SK-N-SH treated with all-trans-retinoic acid at 6 μM for 48 hours (cell line): ENCODE measurements around the gene TNFRSF13B.

Experiments
- ATAC-seq: fragments of 200-7000 bp; cut with Tn5 transposase; 3 replicates; pipeline ENCODE4 v1.9.1; 2020; ENCODE audit warnings: mild to moderate bottlenecking, moderate library complexity
- ARNTL ChIP-seq: fragments of 450-650 bp; formaldehyde crosslinking; IDR thresholded peaks from 2 replicates; pipeline ENCODE4 v1.5.0; 2020; ENCODE audit warnings: low read depth, mild to moderate bottlenecking, moderate library complexity, borderline replicate concordance
- BACH2 ChIP-seq: fragments of 250-450 bp; sonication (Bioruptor Pico); IDR thresholded peaks from 2 replicates; pipeline ENCODE4 v1.9.0; 2021; ENCODE audit warnings: mild to moderate bottlenecking, borderline replicate concordance
- ESRRG ChIP-seq: fragments of 250-450 bp; sonication (Bioruptor Pico); IDR thresholded peaks from 2 replicates; pipeline ENCODE4 v1.6.1; 2021; ENCODE audit warnings: mild to moderate bottlenecking
- GLIS3 ChIP-seq: fragments of 250-450 bp; sonication (Bioruptor Pico); IDR thresholded peaks from 2 replicates; pipeline ENCODE4 v1.5.0; 2020; ENCODE audit warnings: mild to moderate bottlenecking, moderate library complexity
- ISL1 ChIP-seq: fragments of 250-450 bp; sonication (Bioruptor Pico); IDR thresholded peaks from 2 replicates; pipeline ENCODE4 v2.1.2; 2022; ENCODE audit warnings: mild to moderate bottlenecking, moderate library complexity
- OSR1 ChIP-seq: fragments of 250-450 bp; sonication (Bioruptor Pico); IDR thresholded peaks from 2 replicates; pipeline ENCODE4 v1.8.0; 2022; ENCODE audit warnings: moderate library complexity, mild to moderate bottlenecking, inconsistent platforms
- PPARA ChIP-seq: fragments of 250-450 bp; sonication (Bioruptor Pico); IDR thresholded peaks from 2 replicates; pipeline ENCODE4 v1.5.0; 2020; ENCODE audit warnings: mild to moderate bottlenecking, borderline replicate concordance
- RARB ChIP-seq: fragments of 250-450 bp; sonication (Bioruptor Pico); IDR thresholded peaks from 2 replicates; pipeline ENCODE4 v1.8.0; 2021; ENCODE audit warnings: mild to moderate bottlenecking, moderate library complexity
- SNAI2 ChIP-seq: fragments of 250-450 bp; sonication (Bioruptor Pico); IDR thresholded peaks from 2 replicates; pipeline ENCODE4 v1.5.0; 2020; ENCODE audit warnings: mild to moderate bottlenecking, moderate library complexity
- TCF4 ChIP-seq: fragments of 250-450 bp; sonication (Bioruptor Pico); IDR thresholded peaks from 2 replicates; pipeline ENCODE4 v1.8.0; 2021; ENCODE audit warnings: mild to moderate bottlenecking, moderate library complexity, borderline replicate concordance
- TOX ChIP-seq: fragments of 250-450 bp; sonication (Bioruptor Pico); IDR thresholded peaks from 2 replicates; pipeline ENCODE4 v1.8.0; 2021; ENCODE audit warnings: mild to moderate bottlenecking, moderate library complexity, borderline replicate concordance
- ZC3H10 ChIP-seq: fragments of 250-450 bp; sonication (Bioruptor Pico); IDR thresholded peaks from 2 replicates; pipeline ENCODE4 v1.5.1; 2021; ENCODE audit warnings: mild to moderate bottlenecking, moderate library complexity
- ZFP3 ChIP-seq: fragments of 250-450 bp; sonication (Bioruptor Pico); IDR thresholded peaks from 2 replicates; pipeline ENCODE4 v1.5.0; 2020; ENCODE audit warnings: mild to moderate bottlenecking, moderate library complexity
- ZNF565 ChIP-seq: fragments of 450-650 bp; formaldehyde crosslinking; conservative IDR thresholded peaks from 2 replicates; pipeline ENCODE4 v1.5.0; 2020; ENCODE audit warnings: low read depth, mild to moderate bottlenecking, moderate library complexity
- ZNF70 ChIP-seq: fragments of 450-650 bp; formaldehyde crosslinking; IDR thresholded peaks from 2 replicates; pipeline ENCODE4 v1.5.0; 2020; ENCODE audit warnings: mild to moderate bottlenecking, moderate library complexity
- ZNF8 ChIP-seq: fragments of 450-650 bp; formaldehyde crosslinking; IDR thresholded peaks from 2 replicates; pipeline ENCODE4 v1.5.0; 2020; ENCODE audit warnings: mild to moderate bottlenecking, moderate library complexity
- TF ChIP-seq, protein P1 (sequence below): fragments of 250-450 bp; sonication (Bioruptor Pico); IDR thresholded peaks from 2 replicates; pipeline ENCODE4 v1.5.0; 2020; ENCODE audit warnings: mild to moderate bottlenecking, moderate library complexity
- TF ChIP-seq, protein P2 (sequence below): fragments of 250-450 bp; sonication (Bioruptor Pico); IDR thresholded peaks from 2 replicates; pipeline ENCODE4 v1.8.0; 2020; ENCODE audit warnings: mild to moderate bottlenecking, moderate library complexity, borderline replicate concordance
- TF ChIP-seq, protein P3 (sequence below): fragments of 250-450 bp; sonication (Bioruptor Pico); IDR thresholded peaks from 2 replicates; pipeline ENCODE4 v1.5.1; 2020; ENCODE audit warnings: low read depth, mild to moderate bottlenecking, moderate library complexity
- TF ChIP-seq, protein P4 (sequence below): fragments of 250-450 bp; sonication (Bioruptor Pico); IDR thresholded peaks from 2 replicates; pipeline ENCODE4 v1.5.1; 2021; ENCODE audit warnings: mild to moderate bottlenecking, moderate library complexity

Gene TNFRSF13B

DNA sequence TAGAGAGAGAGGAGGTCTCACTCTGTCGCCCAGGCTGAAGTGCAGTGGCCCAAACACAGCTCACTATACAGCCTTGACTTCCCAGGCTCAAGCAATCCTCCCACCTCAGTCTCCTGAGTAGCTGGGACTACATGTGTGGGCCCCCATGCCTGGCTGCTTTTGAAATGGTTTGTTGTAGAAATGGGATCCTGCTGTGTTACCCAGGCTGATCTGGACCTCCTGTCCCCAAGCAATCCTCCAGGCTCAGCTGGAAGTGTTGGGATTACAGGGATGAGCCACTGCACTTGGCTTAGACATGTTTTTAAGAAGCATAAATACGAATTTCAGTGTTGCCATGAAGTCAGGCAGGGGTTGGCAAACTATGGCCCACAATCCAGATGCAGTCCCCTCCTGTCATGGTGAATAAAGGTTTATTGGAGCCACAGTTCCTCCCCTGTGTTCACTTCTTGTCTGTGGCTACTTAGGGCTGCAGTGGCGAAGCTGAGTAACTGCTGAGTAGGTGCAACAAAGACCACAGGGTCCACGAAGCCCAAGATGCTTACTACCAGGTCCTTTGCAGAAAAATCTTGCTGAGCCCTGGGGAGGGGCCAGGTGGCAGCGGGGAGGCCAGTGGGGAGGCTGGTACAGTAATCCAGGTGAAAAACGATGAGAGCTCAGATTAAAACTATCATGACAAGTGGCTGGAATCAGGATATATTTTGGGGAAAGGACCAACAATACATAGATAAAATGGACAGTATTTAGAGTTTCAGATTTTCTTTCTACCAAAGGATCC is 35.2 kb downstream of the TNFRSF13B start:
- TF ChIP-seq ZC3H10 (CRISPR knock-in tag) (no peak), PPARA (CRISPR knock-in tag) (no peak), ZNF70 (CRISPR knock-in tag) (no peak), ESRRG (CRISPR knock-in tag) (no peak), BACH2 (no peak), ZNF8 (no peak)
- TF ChIP-seq, protein P1, sequence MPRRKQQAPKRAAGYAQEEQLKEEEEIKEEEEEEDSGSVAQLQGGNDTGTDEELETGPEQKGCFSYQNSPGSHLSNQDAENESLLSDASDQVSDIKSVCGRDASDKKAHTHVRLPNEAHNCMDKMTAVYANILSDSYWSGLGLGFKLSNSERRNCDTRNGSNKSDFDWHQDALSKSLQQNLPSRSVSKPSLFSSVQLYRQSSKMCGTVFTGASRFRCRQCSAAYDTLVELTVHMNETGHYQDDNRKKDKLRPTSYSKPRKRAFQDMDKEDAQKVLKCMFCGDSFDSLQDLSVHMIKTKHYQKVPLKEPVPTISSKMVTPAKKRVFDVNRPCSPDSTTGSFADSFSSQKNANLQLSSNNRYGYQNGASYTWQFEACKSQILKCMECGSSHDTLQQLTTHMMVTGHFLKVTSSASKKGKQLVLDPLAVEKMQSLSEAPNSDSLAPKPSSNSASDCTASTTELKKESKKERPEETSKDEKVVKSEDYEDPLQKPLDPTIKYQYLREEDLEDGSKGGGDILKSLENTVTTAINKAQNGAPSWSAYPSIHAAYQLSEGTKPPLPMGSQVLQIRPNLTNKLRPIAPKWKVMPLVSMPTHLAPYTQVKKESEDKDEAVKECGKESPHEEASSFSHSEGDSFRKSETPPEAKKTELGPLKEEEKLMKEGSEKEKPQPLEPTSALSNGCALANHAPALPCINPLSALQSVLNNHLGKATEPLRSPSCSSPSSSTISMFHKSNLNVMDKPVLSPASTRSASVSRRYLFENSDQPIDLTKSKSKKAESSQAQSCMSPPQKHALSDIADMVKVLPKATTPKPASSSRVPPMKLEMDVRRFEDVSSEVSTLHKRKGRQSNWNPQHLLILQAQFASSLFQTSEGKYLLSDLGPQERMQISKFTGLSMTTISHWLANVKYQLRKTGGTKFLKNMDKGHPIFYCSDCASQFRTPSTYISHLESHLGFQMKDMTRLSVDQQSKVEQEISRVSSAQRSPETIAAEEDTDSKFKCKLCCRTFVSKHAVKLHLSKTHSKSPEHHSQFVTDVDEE: no peak
- TF ChIP-seq, protein P2, sequence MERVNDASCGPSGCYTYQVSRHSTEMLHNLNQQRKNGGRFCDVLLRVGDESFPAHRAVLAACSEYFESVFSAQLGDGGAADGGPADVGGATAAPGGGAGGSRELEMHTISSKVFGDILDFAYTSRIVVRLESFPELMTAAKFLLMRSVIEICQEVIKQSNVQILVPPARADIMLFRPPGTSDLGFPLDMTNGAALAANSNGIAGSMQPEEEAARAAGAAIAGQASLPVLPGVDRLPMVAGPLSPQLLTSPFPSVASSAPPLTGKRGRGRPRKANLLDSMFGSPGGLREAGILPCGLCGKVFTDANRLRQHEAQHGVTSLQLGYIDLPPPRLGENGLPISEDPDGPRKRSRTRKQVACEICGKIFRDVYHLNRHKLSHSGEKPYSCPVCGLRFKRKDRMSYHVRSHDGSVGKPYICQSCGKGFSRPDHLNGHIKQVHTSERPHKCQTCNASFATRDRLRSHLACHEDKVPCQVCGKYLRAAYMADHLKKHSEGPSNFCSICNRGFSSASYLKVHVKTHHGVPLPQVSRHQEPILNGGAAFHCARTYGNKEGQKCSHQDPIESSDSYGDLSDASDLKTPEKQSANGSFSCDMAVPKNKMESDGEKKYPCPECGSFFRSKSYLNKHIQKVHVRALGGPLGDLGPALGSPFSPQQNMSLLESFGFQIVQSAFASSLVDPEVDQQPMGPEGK (CRISPR knock-in tag): no peak
- TF ChIP-seq, protein P3, sequence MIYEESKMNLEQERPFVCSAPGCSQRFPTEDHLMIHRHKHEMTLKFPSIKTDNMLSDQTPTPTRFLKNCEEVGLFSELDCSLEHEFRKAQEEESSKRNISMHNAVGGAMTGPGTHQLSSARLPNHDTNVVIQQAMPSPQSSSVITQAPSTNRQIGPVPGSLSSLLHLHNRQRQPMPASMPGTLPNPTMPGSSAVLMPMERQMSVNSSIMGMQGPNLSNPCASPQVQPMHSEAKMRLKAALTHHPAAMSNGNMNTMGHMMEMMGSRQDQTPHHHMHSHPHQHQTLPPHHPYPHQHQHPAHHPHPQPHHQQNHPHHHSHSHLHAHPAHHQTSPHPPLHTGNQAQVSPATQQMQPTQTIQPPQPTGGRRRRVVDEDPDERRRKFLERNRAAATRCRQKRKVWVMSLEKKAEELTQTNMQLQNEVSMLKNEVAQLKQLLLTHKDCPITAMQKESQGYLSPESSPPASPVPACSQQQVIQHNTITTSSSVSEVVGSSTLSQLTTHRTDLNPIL (CRISPR knock-in tag): no peak
- ATAC-seq: no peak

DNA sequence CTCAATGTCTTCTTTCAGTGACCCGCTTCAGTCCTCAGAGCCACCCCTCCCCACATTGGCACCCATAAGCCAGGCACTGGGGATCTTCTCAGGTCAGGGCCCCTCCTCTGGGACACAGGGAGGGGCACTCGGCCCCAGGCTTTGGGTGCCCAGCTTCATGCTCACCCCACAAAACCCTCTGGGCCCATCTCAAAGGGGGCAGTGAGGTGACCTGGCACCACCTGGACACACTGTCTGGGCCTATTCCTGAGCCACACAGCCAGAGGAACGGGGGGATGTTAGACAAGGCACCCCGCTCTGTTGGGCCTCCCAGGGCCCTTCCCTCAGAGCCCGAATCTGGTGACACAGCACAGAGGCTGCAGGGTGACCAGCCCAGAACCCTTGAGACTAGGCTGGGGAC is 36.1 kb downstream of the TNFRSF13B start:
- TF ChIP-seq OSR1 (CRISPR knock-in tag) (no peak), RARB (CRISPR knock-in tag) (no peak), ZNF565 (CRISPR knock-in tag) (no peak), TCF4 (CRISPR knock-in tag) (no peak), ZC3H10 (CRISPR knock-in tag) (no peak), ZFP3 (CRISPR knock-in tag) (no peak), TOX (CRISPR knock-in tag) (no peak), ISL1 (no peak), ZNF8 (no peak), ARNTL (CRISPR knock-in tag) (no peak), SNAI2 (no peak)
- TF ChIP-seq, protein P2 (CRISPR knock-in tag): no peak
- TF ChIP-seq, protein P4, sequence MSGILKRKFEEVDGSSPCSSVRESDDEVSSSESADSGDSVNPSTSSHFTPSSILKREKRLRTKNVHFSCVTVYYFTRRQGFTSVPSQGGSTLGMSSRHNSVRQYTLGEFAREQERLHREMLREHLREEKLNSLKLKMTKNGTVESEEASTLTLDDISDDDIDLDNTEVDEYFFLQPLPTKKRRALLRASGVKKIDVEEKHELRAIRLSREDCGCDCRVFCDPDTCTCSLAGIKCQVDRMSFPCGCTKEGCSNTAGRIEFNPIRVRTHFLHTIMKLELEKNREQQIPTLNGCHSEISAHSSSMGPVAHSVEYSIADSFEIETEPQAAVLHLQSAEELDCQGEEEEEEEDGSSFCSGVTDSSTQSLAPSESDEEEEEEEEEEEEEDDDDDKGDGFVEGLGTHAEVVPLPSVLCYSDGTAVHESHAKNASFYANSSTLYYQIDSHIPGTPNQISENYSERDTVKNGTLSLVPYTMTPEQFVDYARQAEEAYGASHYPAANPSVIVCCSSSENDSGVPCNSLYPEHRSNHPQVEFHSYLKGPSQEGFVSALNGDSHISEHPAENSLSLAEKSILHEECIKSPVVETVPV: no peak
- TF ChIP-seq, protein P3 (CRISPR knock-in tag): no peak
- TF ChIP-seq, all 23 proteins: peak for 0
- ATAC-seq: no peak

DNA sequence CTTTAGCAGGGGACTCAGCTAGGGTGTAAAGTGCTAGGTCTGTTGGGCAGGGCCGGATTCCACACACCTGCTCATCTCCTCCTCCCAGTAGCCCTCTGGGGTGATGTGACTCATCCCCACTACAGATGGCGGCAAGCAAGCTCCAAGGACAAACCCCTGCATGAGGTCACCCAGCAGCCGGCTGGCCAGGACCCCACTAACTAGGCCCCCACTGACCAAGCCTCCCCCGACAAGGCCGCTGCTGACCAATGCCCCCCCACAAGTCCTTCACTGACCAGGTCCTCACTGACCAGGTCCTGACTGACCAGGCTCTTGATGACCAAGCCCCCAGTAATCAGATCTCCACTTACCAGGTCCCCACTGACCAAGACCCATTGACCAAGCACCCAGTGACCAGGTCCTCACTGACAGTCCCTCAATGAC is 36.7 kb downstream of the TNFRSF13B start:
- no peak for ATAC-seq
- TF ChIP-seq RARB (CRISPR knock-in tag) (no peak), GLIS3 (CRISPR knock-in tag) (no peak), ESRRG (CRISPR knock-in tag) (no peak)
- TF ChIP-seq, protein P2 (CRISPR knock-in tag): no peak
- TF ChIP-seq, protein P3 (CRISPR knock-in tag): no peak
